Natural killer cell (primary cell): ENCODE results near the gene GGT7. TPM values are rescaled to one million over a fixed set of nuclear protein-coding genes. Genes with fewer than 3 reads are reported as not detected.
"Not testable (repeated sequence)": the region's sequence is repeated elsewhere in the genome, so short reads cannot be mapped to it uniquely, and the experiment has no call there.

ENCODE experiments used
- ATAC-seq, 3 donors: fragments of 150-1000 bp in 2 of 3; fragments of 200-7000 bp in 1 of 3; cut with Tn5 transposase; 1 replicate in 1 of 3; 2 replicates in 2 of 3; pipeline ENCODE4 v1.10.0; 2021; ENCODE audit warnings: mild to moderate bottlenecking in 2 of 3, moderate library complexity in 2 of 3
- DNase-seq, 2 donors: peaks; one replicate each; pipeline versions ENCODE4 v3.0.0 to v3.0.0-alpha.2; 2013 to 2021; ENCODE audit warnings: mixed read lengths in 1 of 2
- H3K27ac ChIP-seq: one replicate; pipeline ENCODE4 v1.5.1; 2013; ENCODE audit warnings: mild to moderate bottlenecking, low read length
- H3K27me3 ChIP-seq: one replicate; pipeline ENCODE4 v1.6.1; 2013; ENCODE audit warnings: low read length; ENCODE audit not compliant: control insufficient read depth, insufficient read depth
- H3K36me3 ChIP-seq: one replicate; pipeline ENCODE4 v1.6.1; 2013; ENCODE audit warnings: low read length; ENCODE audit not compliant: control insufficient read depth, insufficient read depth
- H3K4me1 ChIP-seq: one replicate; pipeline ENCODE4 v1.6.1; 2013; ENCODE audit warnings: low read length; ENCODE audit not compliant: control insufficient read depth, insufficient read depth
- H3K4me3 ChIP-seq: one replicate; pipeline ENCODE4 v1.5.1; 2013; ENCODE audit warnings: low read length
- H3K9me3 ChIP-seq: one replicate; pipeline ENCODE4 v1.6.1; 2013; ENCODE audit warnings: low read length; ENCODE audit not compliant: control insufficient read depth, insufficient read depth
- H3K27ac Mint-ChIP-seq, 2 donors: one replicate each; pipeline ENCODE4 v1.8.0; 2022; ENCODE audit warnings: mild to moderate bottlenecking in 2 of 2, mixed read lengths in 2 of 2, moderate library complexity in 1 of 2
- H3K27me3 Mint-ChIP-seq, 2 donors: one replicate each; pipeline ENCODE4 v1.8.0; 2022; ENCODE audit warnings: low read depth in 2 of 2, mixed read lengths in 2 of 2
- H3K36me3 Mint-ChIP-seq: one replicate; pipeline ENCODE4 v1.8.0; 2022; ENCODE audit warnings: mixed read lengths
- H3K4me1 Mint-ChIP-seq, 2 donors: one replicate each; pipeline ENCODE4 v1.8.0; 2022; ENCODE audit warnings: mixed read lengths in 2 of 2
- H3K4me3 Mint-ChIP-seq: one replicate; pipeline ENCODE4 v1.8.0; 2022; ENCODE audit warnings: mild to moderate bottlenecking, moderate library complexity, mixed read lengths
- H3K9me3 Mint-ChIP-seq, 2 donors: one replicate each; pipeline ENCODE4 v1.8.0; 2022; ENCODE audit warnings: mixed read lengths in 2 of 2
- CTCF ChIP-seq: fragments of 200-600 bp; IDR thresholded peaks from one replicate; pipeline ENCODE4 v1.8.0; 2022; ENCODE audit warnings: antibody characterized with exemption
- WGBS: methylation state at CpG from one replicate; pipeline ENCODE4 v1.1.7; 2013; ENCODE audit warnings: missing lambda C conversion rate; ENCODE audit not compliant: insufficient coverage; 5-methylcytosine and 5-hydroxymethylcytosine counted together
- intact Hi-C: fragments of 100-400 bp; cut with micrococcal nuclease; formaldehyde crosslinking; loops from one replicate; pipeline ENCODE4 v1.14.2; 2022
- total RNA-seq, 4 donors: library from RNA; stranded (reverse); fragments of 120-200 nt in 1 of 4; gene quantifications; one replicate each; pipeline versions ENCODE4 v1.2.3 to v1.2.4, GENCODE V29; 2013 to 2022

Gene GGT7
- total RNA-seq, 3 donors from 2014 or later (not counting 1 experiment from before 2014, with no cell fraction given): 7.4 to 12.8 (median 12.1) TPM

GRCh38 chr20:34817072-34817471, 55.6 kb downstream of the GGT7 start:
- no peaks in the 10 kb centered on the region for H3K36me3 ChIP-seq
- intact Hi-C loops: no loop called here
- TF ChIP-seq CTCF: no peak
- Mint-ChIP-seq H3K27me3 (no peaks in the 10 kb centered on the region), H3K4me1 (peaks cover 41 to 56% of the 10 kb centered on the region in 2 donors), H3K4me3 (no peak overlapping the region), H3K36me3 (no peaks in the 10 kb centered on the region), H3K27ac (peak overlapping the region in 1 of 2 donors; percentile 13), H3K9me3 (no peaks in the 10 kb centered on the region)
- H3K27ac ChIP-seq: no peak overlapping the region
- ATAC-seq (no peak), DNase-seq (no peak)
- H3K9me3 ChIP-seq: no peaks in the 10 kb centered on the region
- 100% methylated on average over 2 of the region's 2 CpGs for WGBS
- no peak overlapping the region for H3K4me3 ChIP-seq
- no peaks in the 10 kb centered on the region for H3K4me1 ChIP-seq
- H3K27me3 ChIP-seq: no peaks in the 10 kb centered on the region

GRCh38 chr20:34815636-34816035, 57.0 kb downstream of the GGT7 start:
- Histone ChIP-seq H3K36me3 (no peaks in the 10 kb centered on the region), H3K4me1 (no peaks in the 10 kb centered on the region), H3K27ac (no peak overlapping the region), H3K9me3 (no peaks in the 10 kb centered on the region), H3K27me3 (no peaks in the 10 kb centered on the region), H3K4me3 (no peak overlapping the region)
- DNase-seq (no peak), ATAC-seq (no peak)
- no peaks in the 10 kb centered on the region for H3K27me3 Mint-ChIP-seq
- H3K36me3 Mint-ChIP-seq: no peaks in the 10 kb centered on the region
- whole genome bisulfite sequencing: 97% methylated on average over 1 of the region's 1 CpG
- no peak overlapping the region for H3K4me3 Mint-ChIP-seq
- TF ChIP-seq CTCF: no peak
- H3K27ac Mint-ChIP-seq: no peak overlapping the region
- H3K9me3 Mint-ChIP-seq: no peaks in the 10 kb centered on the region
- intact Hi-C loops: no loop called here
- peaks cover 27 to 48% of the 10 kb centered on the region in 2 donors for H3K4me1 Mint-ChIP-seq

- no peaks in the 10 kb centered on the region for H3K36me3 Mint-ChIP-seq
- no peaks in the 10 kb centered on the region for H3K27me3 ChIP-seq
- no peak overlapping the region for H3K27ac ChIP-seq
- H3K4me1 Mint-ChIP-seq: peaks cover 22 to 31% of the 10 kb centered on the region in 2 donors
- no peak overlapping the region for H3K4me3 Mint-ChIP-seq
- intact Hi-C loops: no loop called here
- no peak for TF ChIP-seq CTCF
- 97% methylated on average over 5 of the region's 5 CpGs for WGBS
- ATAC-seq: no peak
- H3K27ac Mint-ChIP-seq: no peak overlapping the region
- no peak overlapping the region for H3K4me3 ChIP-seq
- no peaks in the 10 kb centered on the region for H3K4me1 ChIP-seq
- H3K27me3 Mint-ChIP-seq: no peaks in the 10 kb centered on the region
- no peak for DNase-seq
- no peaks in the 10 kb centered on the region for H3K36me3 ChIP-seq
- H3K9me3 Mint-ChIP-seq: no peaks in the 10 kb centered on the region
- H3K9me3 ChIP-seq: no peaks in the 10 kb centered on the region
These were observed 64.1 kb downstream of the GGT7 start for GRCh38 chr20:34808583-34808982.

- WGBS: 98% methylated on average over 8 of the region's 8 CpGs
- peaks cover 22 to 31% of the 10 kb centered on the region in 2 donors for H3K4me1 Mint-ChIP-seq
- H3K27me3 Mint-ChIP-seq, H3K4me3 Mint-ChIP-seq, H3K36me3 ChIP-seq, H3K36me3 Mint-ChIP-seq, H3K4me3 ChIP-seq, H3K9me3 ChIP-seq, H3K27ac ChIP-seq, intact Hi-C loops, ATAC-seq, H3K27me3 ChIP-seq, H3K9me3 Mint-ChIP-seq, H3K27ac Mint-ChIP-seq, DNase-seq, H3K4me1 ChIP-seq: not testable (repeated sequence)
These were observed 64.7 kb downstream of the GGT7 start for GRCh38 chr20:34807944-34808465.
